Endothelial cell of umbilical vein (primary cell): ENCODE data around the gene PIEZO2. TPM values are rescaled to one million over a fixed set of nuclear protein-coding genes. Genes with fewer than 3 reads are reported as not detected.

Experiments used
- BruUV-seq: library from RNA; stranded (reverse); fragments of 400-500 nt; replicated peaks from 2 replicates; lab custom pipeline; 2021; lab: Mats Ljungman, UMichigan
- CTCF ChIA-PET: fragments of 300-600, 350-600 bp; sonication (Branson Sonifier 250); formaldehyde crosslinking; loops from one replicate; lab custom pipeline; 2021; ENCODE audit warnings: antibody characterized with exemption, inconsistent platforms; lab: Charles Lee
- POLR2A ChIA-PET: fragments of 300-600, 350-600 bp; sonication (Branson Sonifier 250); formaldehyde crosslinking; loops from one replicate; lab custom pipeline; 2021; ENCODE audit warnings: antibody characterized with exemption, inconsistent platforms; lab: Charles Lee
- DNase-seq: peaks from one replicate; pipeline ENCODE4 v3.0.0-alpha.2; 2011; ENCODE audit warnings: low read depth, low spot score
- FAIRE-seq: peaks from 2 replicates; lab custom pipeline; 2011; peaks lifted over from hg19 to GRCh38; lab: Jason Lieb, UNC
- H2AFZ ChIP-seq: 2 replicates; pipeline ENCODE4 v1.6.0; 2012; ENCODE audit warnings: low read depth, low read length, control low read depth, inconsistent platforms
- H3K27ac ChIP-seq: 2 replicates; pipeline ENCODE4 v1.5.1; 2011; ENCODE audit warnings: low read depth, mild to moderate bottlenecking, control low read depth, low read length, moderate library complexity; ENCODE audit not compliant: insufficient read depth
- H3K27me3 ChIP-seq, 2 experiments: 2 replicates each; pipeline versions ENCODE4 v1.6.0 to v1.6.1; 2011; ENCODE audit warnings: low read length in 2 of 2, mixed read lengths in 1 of 2; ENCODE audit not compliant: control insufficient read depth in 2 of 2, insufficient read depth in 2 of 2
- H3K36me3 ChIP-seq, 2 experiments: 2 replicates in 1 of 2; 3 replicates in 1 of 2; pipeline ENCODE4 v1.5.1; 2011; ENCODE audit warnings: low read length in 2 of 2, mild to moderate bottlenecking in 1 of 2, moderate library complexity in 1 of 2; ENCODE audit not compliant: control insufficient read depth in 2 of 2, insufficient read depth in 2 of 2; ENCODE audit errors: extremely low read depth in 1 of 2
- H3K4me1 ChIP-seq: 3 replicates; pipeline ENCODE4 v1.5.1; 2011; ENCODE audit warnings: mild to moderate bottlenecking, low read length; ENCODE audit not compliant: control insufficient read depth, insufficient read depth; ENCODE audit errors: extremely low read depth
- H3K4me2 ChIP-seq: 2 replicates; pipeline ENCODE4 v1.6.1; 2011; ENCODE audit warnings: low read length, control low read depth, mixed read lengths; ENCODE audit not compliant: insufficient read depth
- H3K4me3 ChIP-seq, 3 experiments: fragments of 200-600 bp in 1 of 3; sonication (generic), shearing (Covaris generic) in 1 of 3; replicated peaks in 1 of 3; 2 replicates each; pipeline ENCODE4 v1.5.1; 2011 to 2016; ENCODE audit warnings: control low read depth in 3 of 3, low read length in 3 of 3, mild to moderate bottlenecking in 2 of 3, inconsistent platforms in 1 of 3, low read depth in 1 of 3, moderate library complexity in 1 of 3; ENCODE audit not compliant: insufficient read depth in 1 of 3
- H3K79me2 ChIP-seq: 2 replicates; pipeline ENCODE4 v1.6.0; 2012; ENCODE audit warnings: low read length, inconsistent platforms; ENCODE audit not compliant: control insufficient read depth, insufficient read depth
- H3K9ac ChIP-seq: replicated peaks from 2 replicates; pipeline ENCODE3; 2011; ENCODE audit warnings: low read length, control low read depth; ENCODE audit not compliant: insufficient read depth; ENCODE audit errors: extremely low read depth
- H3K9me1 ChIP-seq: replicated peaks from 3 replicates; pipeline ENCODE4 v1.6.0; 2011; ENCODE audit warnings: mild to moderate bottlenecking, low read length; ENCODE audit not compliant: control insufficient read depth, insufficient read depth; ENCODE audit errors: extremely low read depth
- H3K9me3 ChIP-seq: replicated peaks from 2 replicates; pipeline ENCODE4 v1.5.1; 2012; ENCODE audit warnings: low read length, inconsistent platforms; ENCODE audit not compliant: control insufficient read depth, insufficient read depth
- H4K20me1 ChIP-seq: replicated peaks from 2 replicates; pipeline ENCODE3; 2011; ENCODE audit warnings: mild to moderate bottlenecking, low read length; ENCODE audit not compliant: control insufficient read depth, insufficient read depth; ENCODE audit errors: extremely low read depth
- CTCF ChIP-seq, 2 donors: IDR thresholded peaks; 1 replicate in 1 of 2; 2 replicates in 1 of 2; pipeline ENCODE4 v1.5.1; 2011; ENCODE audit warnings: low read length in 2 of 2, mild to moderate bottlenecking in 2 of 2, moderate library complexity in 2 of 2, control low read depth in 1 of 2, inconsistent platforms in 1 of 2, low read depth in 1 of 2; ENCODE audit not compliant: insufficient read depth in 1 of 2; ENCODE audit errors: extremely low read depth in 1 of 2
- EZH2 ChIP-seq: IDR thresholded peaks from 2 replicates; pipeline ENCODE4 v1.6.1; 2012; ENCODE audit warnings: borderline replicate concordance, low read depth, mild to moderate bottlenecking, moderate library complexity, low read length, inconsistent platforms; ENCODE audit not compliant: severe bottlenecking
- FOS ChIP-seq: IDR thresholded peaks from 2 replicates; pipeline ENCODE4 v1.6.1; 2011; ENCODE audit warnings: mild to moderate bottlenecking, low read length, moderate library complexity, borderline replicate concordance; ENCODE audit not compliant: insufficient read depth
- GATA2 ChIP-seq: IDR thresholded peaks from 2 replicates; pipeline ENCODE4 v1.7.0; 2011; ENCODE audit warnings: low read depth, mild to moderate bottlenecking, moderate library complexity, mixed read lengths, low read length; ENCODE audit not compliant: insufficient read length, insufficient read depth
- JUN ChIP-seq: IDR thresholded peaks from 2 replicates; pipeline ENCODE4 v1.6.1; 2011; ENCODE audit warnings: borderline replicate concordance, low read depth; ENCODE audit not compliant: insufficient read length, insufficient read depth
- MAX ChIP-seq: IDR thresholded peaks from 2 replicates; pipeline ENCODE4 v1.6.1; 2011; ENCODE audit not compliant: insufficient read depth, insufficient read length
- MYC ChIP-seq: IDR thresholded peaks from one replicate; pipeline ENCODE4 v1.6.1; 2011; ENCODE audit warnings: mild to moderate bottlenecking, low read depth, low read length
- POLR2A ChIP-seq: IDR thresholded peaks from 2 replicates; pipeline ENCODE4 v1.6.1; 2012; ENCODE audit warnings: low read depth, mild to moderate bottlenecking, control low read depth, low read length
- POLR2AphosphoS5 ChIP-seq: IDR thresholded peaks from 2 replicates; pipeline ENCODE4 v1.6.1; 2012; ENCODE audit warnings: low read depth, mild to moderate bottlenecking, control low read depth, low read length, moderate library complexity; ENCODE audit not compliant: insufficient read depth
- dilution Hi-C: fragments of 300-500 bp; cut with MboI; formaldehyde crosslinking; loops from one replicate; pipeline ENCODE4 v1.15.0; 2019; ENCODE audit warnings: low sequenced_read_pairs; ENCODE audit not compliant: extremely low pct_ligation_motif_present
- intact Hi-C: fragments of 100-400 bp; cut with micrococcal nuclease; formaldehyde crosslinking; loops from one replicate; pipeline ENCODE4 v1.10.0; 2022
- polyA plus RNA-seq, 4 experiments: library from polyadenylated mRNA; depleted of rRNA in 3 of 4; stranded (reverse) in 3 of 4; unstranded in 1 of 4; fragments of >200 nt; gene quantifications; 2 replicates each; pipeline versions ENCODE4 v1.2.1 to v1.2.3, GENCODE V29; 2011 to 2012; ENCODE audit warnings: missing spikeins in 1 of 4
- total RNA-seq: library from RNA; stranded (reverse); gene quantifications from 2 replicates; pipeline ENCODE4 v1.2.3, GENCODE V29; 2021

The PIEZO2 gene
- total and polyA plus RNA-seq, 2 donors (not counting 3 experiments of a cell fraction or from before 2014, with no cell fraction given): 1.7 to 11.2 TPM

- Histone ChIP-seq H4K20me1 (no peaks in the 10 kb centered on the region), H3K79me2 (no peaks in the 10 kb centered on the region), H3K4me2 (no peak overlapping the region), H3K36me3 (no peaks in the 10 kb centered on the region), H3K9me1 (no peaks in the 10 kb centered on the region), H3K9me3 (no peaks in the 10 kb centered on the region), H3K9ac (no peak overlapping the region), H3K4me1 (no peaks in the 10 kb centered on the region), H2AFZ (no peak overlapping the region), H3K27ac (no peak overlapping the region), H3K27me3 (peaks cover 0 to 5% of the 10 kb centered on the region in 2 experiments), H3K4me3 (no peak overlapping the region)
- intact Hi-C loops: loop anchor here (5.0 kb wide), 1 partner anchor 392 kb away; no protein-coding TSS in a partner anchor
- DNase-seq (no peak), FAIRE-seq (no peak)
- no TSS peak for BruUV-seq
- dilution Hi-C loops: no loop called here
- TF ChIP-seq MAX: no peak
- no peak for TF ChIP-seq POLR2A
- TF ChIP-seq MYC: no peak
- TF ChIP-seq POLR2AphosphoS5: no peak
- TF ChIP-seq CTCF (IDR thresholded peaks at IDR 0.05; ENCODE audit: extremely low read depth in 1 of 2, insufficient read depth in 1 of 2, low read depth in 1 of 2, low read length in 2 of 2): no peak
- no peak for TF ChIP-seq FOS
- no peak for TF ChIP-seq EZH2
- TF ChIP-seq JUN: no peak
- no peak for TF ChIP-seq GATA2
- ChIA-PET CTCF (interaction anchor here (0.7 to 2.0 kb wide), 5 partner anchors 9 to 393 kb away, joined by 3 to 8 read pairs (median 3); no protein-coding TSS in a partner anchor), POLR2A (no interaction called here)
Observed at GRCh38 chr18:11159844-11160243, 10.5 kb upstream of the PIEZO2 start.
